K562 (cell line): ENCODE results near the gene LINGO3. TPM values are rescaled to one million over a fixed set of nuclear protein-coding genes. Genes with fewer than 3 reads are reported as not detected.

ENCODE experiments used
- ARID1B ChIP-seq: fragments of 450-650 bp; IDR thresholded peaks from 2 replicates; pipeline ENCODE4 v1.6.1; 2016; ENCODE audit warnings: antibody characterized with exemption, mild to moderate bottlenecking, inconsistent platforms
- ARID4B ChIP-seq: sonication (generic); formaldehyde crosslinking; IDR thresholded peaks from 2 replicates; pipeline ENCODE4 v1.8.0; 2022; ENCODE audit warnings: mild to moderate bottlenecking, missing genetic modification reagents
- ATF7 ChIP-seq: fragments of 450-650 bp; IDR thresholded peaks from 2 replicates; pipeline ENCODE4 v1.7.1; 2014; ENCODE audit warnings: mild to moderate bottlenecking, moderate library complexity
- BCOR ChIP-seq: fragments of 450-650 bp; IDR thresholded peaks from 2 replicates; pipeline ENCODE4 v1.6.1; 2016
- CREM ChIP-seq: IDR thresholded peaks from 2 replicates; pipeline ENCODE4 v1.6.1; 2014; ENCODE audit warnings: antibody characterized with exemption, low read depth
- CXXC5 ChIP-seq: fragments of 250-450 bp; sonication (Bioruptor Pico); IDR thresholded peaks from 2 replicates; pipeline ENCODE4 v1.8.0; 2022; ENCODE audit warnings: inconsistent platforms, mild to moderate bottlenecking, moderate library complexity
- E2F3 ChIP-seq: fragments of 250-450 bp; sonication (Bioruptor Pico); IDR thresholded peaks from 2 replicates; pipeline ENCODE4 v1.4.0; 2020; ENCODE audit warnings: mild to moderate bottlenecking
- FOXJ2 ChIP-seq: fragments of 200-800 bp; sonication (Bioruptor generic); IDR thresholded peaks from 2 replicates; pipeline ENCODE4 v1.6.1; 2016; ENCODE audit warnings: missing genetic modification characterization, missing compliant biosample characterization
- HMG20B ChIP-seq: fragments of 250-450 bp; sonication (Bioruptor Pico); IDR thresholded peaks from 2 replicates; pipeline ENCODE4 v1.5.0; 2021; ENCODE audit warnings: mild to moderate bottlenecking
- MBD1 ChIP-seq: fragments of 250-450 bp; sonication (Bioruptor Pico); IDR thresholded peaks from 2 replicates; pipeline ENCODE4 v1.8.0; 2022; ENCODE audit warnings: inconsistent platforms
- RCOR1 ChIP-seq, 2 experiments: IDR thresholded peaks; 2 replicates each; pipeline ENCODE4 v1.6.1; 2012; ENCODE audit warnings: low read depth in 2 of 2, low read length in 2 of 2, borderline replicate concordance in 1 of 2, improper control_type of control experiment in 1 of 2
- SETDB1 ChIP-seq: IDR thresholded peaks from one replicate; pipeline ENCODE4 v1.6.1; 2012; ENCODE audit warnings: low read length, control low read depth, inconsistent platforms
- SIN3A ChIP-seq, 2 experiments: fragments of 150-350 bp in 1 of 2; IDR thresholded peaks; 2 replicates each; pipeline ENCODE4 v1.6.1; 2011 to 2016; ENCODE audit warnings: borderline replicate concordance in 2 of 2, low read depth in 2 of 2, low read length in 2 of 2, mild to moderate bottlenecking in 2 of 2, moderate library complexity in 2 of 2; ENCODE audit not compliant: control insufficient read depth in 1 of 2
- TEAD1 ChIP-seq, 2 experiments: fragments of 450-650 bp in 1 of 2; sonication (generic) in 1 of 2; formaldehyde crosslinking; IDR thresholded peaks; 2 replicates each; pipeline versions ENCODE4 v1.4.0 to v1.8.0; 2020 to 2022; ENCODE audit warnings: mild to moderate bottlenecking in 2 of 2, missing genetic modification reagents in 1 of 2
- ZNF165 ChIP-seq: fragments of 250-450 bp; sonication (Bioruptor Pico); IDR thresholded peaks from 2 replicates; pipeline ENCODE4 v1.4.0; 2020; ENCODE audit warnings: borderline replicate concordance
- ZNF644 ChIP-seq: fragments of 200-800 bp; sonication (Bioruptor generic); IDR thresholded peaks from 2 replicates; pipeline ENCODE4 v1.6.1; 2016; ENCODE audit warnings: low read depth, missing genetic modification characterization, missing compliant biosample characterization
- polyA plus RNA-seq, 8 experiments: library from polyadenylated mRNA; depleted of rRNA in 4 of 8; stranded (reverse) in 5 of 8; unstranded in 3 of 8; fragments of >200 nt; fragmentation: Nextera tagmentation in 2 of 8; fragmentation: Illumina TruSeq in 1 of 8; extraction: Ambion mirVana in 2 of 8; extraction: Trizol in 1 of 8; gene quantifications; 2 replicates each; pipeline versions ENCODE4 v1.2.1 to v1.2.3, GENCODE V29; 2011 to 2014; ENCODE audit warnings: inconsistent platforms in 1 of 8, missing spikeins in 1 of 8
- total RNA-seq, 7 experiments: library from RNA; depleted of rRNA in 6 of 7; stranded (reverse); fragments of >200 nt in 6 of 7; fragmentation: Illumina TruSeq in 2 of 7; extraction: Trizol in 2 of 7; gene quantifications; 2 replicates each; pipeline versions ENCODE4 v1.2.1 to v1.2.3, GENCODE V29; 2011 to 2021; ENCODE audit warnings: low replicate concordance in 1 of 7

The LINGO3 gene
- total and polyA plus RNA-seq, 9 of the 15 experiments (the other 6 are each of a cell fraction or from before 2014, with no cell fraction given), result 0.03 to 0.05 (median 0.03) TPM; not detected in 6

- TF ChIP-seq SETDB1 (no peak), TEAD1 (CRISPR knock-in tag; IDR thresholded peaks at IDR 0.05) (peak; percentile 57 to 67; a peak in 3 of 4 replicates), CREM (peak; percentile 72; the same call in 1 of the 2 replicates), ARID1B (no peak), ZNF165 (no peak), MBD1 (no peak), BCOR (no peak), HMG20B (no peak), ATF7 (peak; percentile 67; the same call in 1 of the 2 replicates), ZNF644 (tag) (no peak), FOXJ2 (no peak), ARID4B (CRISPR knock-in tag) (peak; percentile 92), E2F3 (CRISPR knock-in tag) (no peak), SIN3A (IDR thresholded peaks at IDR 0.05; ENCODE audit: borderline replicate concordance in 2 of 2, control insufficient read depth in 1 of 2, low read depth in 2 of 2, low read length in 2 of 2) (0 out of 4 replicates have a peak, but pooled peaks of 1 of the 2 experiments have one; percentile 22), CXXC5 (CRISPR knock-in tag) (peak; percentile 94), RCOR1 (IDR thresholded peaks at IDR 0.05; ENCODE audit: borderline replicate concordance in 1 of 2, low read depth in 2 of 2, low read length in 2 of 2) (peak in 1 of 2 experiments; percentile 53; a peak in 3 of 4 replicates)
These were observed 34.4 kb downstream of the LINGO3 start (continued) for GRCh38 chr19:2273356-2274184.
